ENCODE measurements around the gene ELF1.

The ELF1 gene

GRCh38 chr13:41019011-41019487 lies at the start of gene ELF1:
ELF1 (minus strand) TSS chr13:41019316; CDS start chr13:40982054, 37,262 bp downstream.
- peak within 1 kb of the TSS; percentile 52 for H3K4me3 ChIP-seq (ENCODE audit: low read length)
- peak within 1 kb of the TSS; percentile 34 for H3K9ac ChIP-seq (ENCODE audit: low read length)
- peak within 1 kb of the TSS; percentile 42 for H3K27ac ChIP-seq (ENCODE audit: low read depth, low read length)
- H3K36me3 ChIP-seq (ENCODE audit: control insufficient read depth, insufficient read depth, low read length), result no peaks in the 10 kb centered on the region
- H3K4me1 ChIP-seq (ENCODE audit: control insufficient read depth, insufficient read depth, low read length), result no peaks in the 10 kb centered on the region
- no peaks in the 10 kb centered on the region for H3K27me3 ChIP-seq (ENCODE audit: control insufficient read depth, insufficient read depth, low read length)

GRCh38 chr13:41065078-41065477 lies 46.0 kb upstream of the ELF1 start:
- Histone ChIP-seq H3K27ac (ENCODE audit: low read depth, low read length) (peak overlapping the region; percentile 98), H3K9ac (ENCODE audit: low read length) (no peak overlapping the region), H3K36me3 (ENCODE audit: control insufficient read depth, insufficient read depth, low read length) (peaks cover 15% of the 10 kb centered on the region), H3K4me3 (ENCODE audit: low read length) (no peak overlapping the region), H3K4me1 (ENCODE audit: control insufficient read depth, insufficient read depth, low read length) (peaks cover 37% of the 10 kb centered on the region), H3K27me3 (ENCODE audit: control insufficient read depth, insufficient read depth, low read length) (no peaks in the 10 kb centered on the region)

- peak overlapping the region; percentile 98 for H3K27ac ChIP-seq (ENCODE audit: low read depth, low read length)
- H3K4me3 ChIP-seq (ENCODE audit: low read length), result no peak overlapping the region
- H3K4me1 ChIP-seq (ENCODE audit: control insufficient read depth, insufficient read depth, low read length), result peaks cover 37% of the 10 kb centered on the region
- no peaks in the 10 kb centered on the region for H3K27me3 ChIP-seq (ENCODE audit: control insufficient read depth, insufficient read depth, low read length)
- H3K36me3 ChIP-seq (ENCODE audit: control insufficient read depth, insufficient read depth, low read length), result peaks cover 14% of the 10 kb centered on the region
- no peak overlapping the region for H3K9ac ChIP-seq (ENCODE audit: low read length)
Measured at GRCh38 chr13:41064493-41064892, 45.4 kb upstream of the ELF1 start.

GRCh38 chr13:41061914-41062837 lies 43.1 kb upstream of the ELF1 start:
- H3K4me3 ChIP-seq (ENCODE audit: low read length), result peak overlapping the region; percentile 97
- H3K9ac ChIP-seq (ENCODE audit: low read length), result peak overlapping the region; percentile 72
- peaks cover 7% of the 10 kb centered on the region for H3K36me3 ChIP-seq (ENCODE audit: control insufficient read depth, insufficient read depth, low read length)
- H3K27me3 ChIP-seq (ENCODE audit: control insufficient read depth, insufficient read depth, low read length), result no peaks in the 10 kb centered on the region
- H3K4me1 ChIP-seq (ENCODE audit: control insufficient read depth, insufficient read depth, low read length), result peaks cover 47% of the 10 kb centered on the region
- H3K27ac ChIP-seq (ENCODE audit: low read depth, low read length), result peak overlapping the region; percentile 98

- peak within 1 kb of the TSS; percentile 97 for H3K4me3 ChIP-seq (ENCODE audit: low read length)
- peaks cover 47% of the 10 kb centered on the region for H3K4me1 ChIP-seq (ENCODE audit: control insufficient read depth, insufficient read depth, low read length)
- H3K36me3 ChIP-seq (ENCODE audit: control insufficient read depth, insufficient read depth, low read length), result no peaks in the 10 kb centered on the region
Measured at GRCh38 chr13:41061075-41061913, 42.2 kb upstream of the ELF1 start, which contains the start of gene WBP4. WBP4 (plus strand) TSS chr13:41061509; CDS start chr13:41061674, 165 bp downstream.

GRCh38 chr13:41060724-41061074 lies 41.6 kb upstream of the ELF1 start:
- H3K27ac ChIP-seq (ENCODE audit: low read depth, low read length), result peak overlapping the region; percentile 98
- H3K27me3 ChIP-seq (ENCODE audit: control insufficient read depth, insufficient read depth, low read length), result no peaks in the 10 kb centered on the region
- H3K4me3 ChIP-seq (ENCODE audit: low read length), result peak overlapping the region; percentile 97
- peaks cover 44% of the 10 kb centered on the region for H3K4me1 ChIP-seq (ENCODE audit: control insufficient read depth, insufficient read depth, low read length)
- peak overlapping the region; percentile 99 for H3K9ac ChIP-seq (ENCODE audit: low read length)
- no peaks in the 10 kb centered on the region for H3K36me3 ChIP-seq (ENCODE audit: control insufficient read depth, insufficient read depth, low read length)

More at GRCh38 chr13:41061075-41061913, 42.2 kb upstream of the ELF1 start, which contains the start of gene WBP4:
- H3K9ac ChIP-seq (ENCODE audit: low read length), result peak within 1 kb of the TSS; percentile 99
- peak within 1 kb of the TSS; percentile 98 for H3K27ac ChIP-seq (ENCODE audit: low read depth, low read length)
- H3K27me3 ChIP-seq (ENCODE audit: control insufficient read depth, insufficient read depth, low read length), result no peaks in the 10 kb centered on the region

- Histone ChIP-seq H3K4me3 (ENCODE audit: low read length) (peak overlapping the region; percentile 97), H3K9ac (ENCODE audit: low read length) (peak overlapping the region; percentile 99), H3K36me3 (ENCODE audit: control insufficient read depth, insufficient read depth, low read length) (no peaks in the 10 kb centered on the region), H3K27me3 (ENCODE audit: control insufficient read depth, insufficient read depth, low read length) (no peaks in the 10 kb centered on the region), H3K4me1 (ENCODE audit: control insufficient read depth, insufficient read depth, low read length) (peaks cover 39% of the 10 kb centered on the region), H3K27ac (ENCODE audit: low read depth, low read length) (peak overlapping the region; percentile 98)
Measured at GRCh38 chr13:41060082-41060723, 41.1 kb upstream of the ELF1 start.

- Histone ChIP-seq H3K36me3 (ENCODE audit: control insufficient read depth, insufficient read depth, low read length) (no peaks in the 10 kb centered on the region), H3K9ac (ENCODE audit: low read length) (peak overlapping the region; percentile 99), H3K4me3 (ENCODE audit: low read length) (peak overlapping the region; percentile 97), H3K27ac (ENCODE audit: low read depth, low read length) (peak overlapping the region; percentile 98), H3K4me1 (ENCODE audit: control insufficient read depth, insufficient read depth, low read length) (peaks cover 37% of the 10 kb centered on the region), H3K27me3 (ENCODE audit: control insufficient read depth, insufficient read depth, low read length) (no peaks in the 10 kb centered on the region)
Measured at GRCh38 chr13:41059456-41060081, 40.5 kb upstream of the ELF1 start.

GRCh38 chr13:41058295-41059070 lies 39.4 kb upstream of the ELF1 start:
- H3K27me3 ChIP-seq (ENCODE audit: control insufficient read depth, insufficient read depth, low read length), result no peaks in the 10 kb centered on the region
- H3K9ac ChIP-seq (ENCODE audit: low read length), result no peak overlapping the region
- H3K4me1 ChIP-seq (ENCODE audit: control insufficient read depth, insufficient read depth, low read length), result peaks cover 33% of the 10 kb centered on the region
- H3K36me3 ChIP-seq (ENCODE audit: control insufficient read depth, insufficient read depth, low read length), result no peaks in the 10 kb centered on the region
- H3K27ac ChIP-seq (ENCODE audit: low read depth, low read length), result no peak overlapping the region
- H3K4me3 ChIP-seq (ENCODE audit: low read length), result no peak overlapping the region

GRCh38 chr13:41056826-41057711 lies 38.0 kb upstream of the ELF1 start:
- H3K4me3 ChIP-seq (ENCODE audit: low read length), result no peak overlapping the region
- peaks cover 21% of the 10 kb centered on the region for H3K4me1 ChIP-seq (ENCODE audit: control insufficient read depth, insufficient read depth, low read length)
- H3K27me3 ChIP-seq (ENCODE audit: control insufficient read depth, insufficient read depth, low read length), result no peaks in the 10 kb centered on the region
- no peaks in the 10 kb centered on the region for H3K36me3 ChIP-seq (ENCODE audit: control insufficient read depth, insufficient read depth, low read length)
- H3K27ac ChIP-seq (ENCODE audit: low read depth, low read length), result no peak overlapping the region
- H3K9ac ChIP-seq (ENCODE audit: low read length), result no peak overlapping the region

Data from rectal smooth muscle tissue (tissue), 1 donor.